Transverse colon (tissue), 4 donors: ENCODE results near the gene SUCLG2. TPM values are rescaled to one million over a fixed set of nuclear protein-coding genes. Genes with fewer than 3 reads are reported as not detected.

Source experiments
- DNase-seq: peaks from one replicate; pipeline ENCODE4 v3.0.0-alpha.2; 2019
- H3K27ac ChIP-seq, 4 donors: fragments of 200-600 bp; sonication (generic); 2 replicates each; pipeline ENCODE4 v1.5.1; 2016 to 2018; ENCODE audit warnings: inconsistent platforms in 4 of 4
- H3K27me3 ChIP-seq: fragments of 200-600 bp; sonication (generic); 2 replicates; pipeline ENCODE4 v1.5.1; 2017; ENCODE audit warnings: inconsistent platforms
- H3K36me3 ChIP-seq, 4 donors: fragments of 200-600 bp; sonication (generic); 2 replicates each; pipeline ENCODE4 v1.5.1; 2017 to 2019; ENCODE audit warnings: inconsistent platforms in 4 of 4
- H3K4me1 ChIP-seq, 4 donors: fragments of 200-600 bp; sonication (generic); 2 replicates each; pipeline ENCODE4 v1.5.1; 2017 to 2020; ENCODE audit warnings: inconsistent platforms in 4 of 4
- H3K4me3 ChIP-seq, 4 donors: fragments of 200-600 bp; sonication (generic); 1 replicate in 1 of 4; 2 replicates in 3 of 4; pipeline versions ENCODE4 v1.5.1 to v1.6.1; 2017 to 2019; ENCODE audit warnings: inconsistent platforms in 4 of 4
- H3K9me3 ChIP-seq, 2 donors: fragments of 200-600 bp; sonication (generic); 2 replicates each; pipeline ENCODE4 v1.5.1; 2017 to 2019; ENCODE audit warnings: inconsistent platforms in 2 of 2
- CTCF ChIP-seq, 5 experiments: fragments of 200-600 bp in 3 of 5; fragments of 450-650 bp in 2 of 5; sonication (generic) in 3 of 5; IDR thresholded peaks; 1 replicate in 2 of 5; 2 replicates in 3 of 5; pipeline ENCODE4 v1.5.1; 2016 to 2017; ENCODE audit warnings: antibody characterized with exemption in 5 of 5, inconsistent platforms in 3 of 5, mild to moderate bottlenecking in 2 of 5, moderate library complexity in 1 of 5
- EP300 ChIP-seq: sonication (generic); formaldehyde crosslinking; IDR thresholded peaks from one replicate; pipeline ENCODE4 v1.6.1; 2017; ENCODE audit warnings: antibody characterized with exemption, low read depth
- POLR2A ChIP-seq: fragments of 450-650 bp; IDR thresholded peaks from one replicate; pipeline ENCODE4 v1.6.1; 2016; ENCODE audit warnings: antibody characterized with exemption, mild to moderate bottlenecking, moderate library complexity
- POLR2AphosphoS5 ChIP-seq, 3 donors: sonication (generic); formaldehyde crosslinking; IDR thresholded peaks; one replicate each; pipeline ENCODE4 v1.6.1; 2016; ENCODE audit warnings: antibody characterized with exemption in 3 of 3
- WGBS, 2 donors: methylation state at CpG; one replicate each; pipeline ENCODE4 v1.1.5; 2018; ENCODE audit warnings: low coverage in 1 of 2; 5-methylcytosine and 5-hydroxymethylcytosine counted together
- in situ Hi-C, 4 donors: fragments of 200-750 bp; cut with MboI; loops; one replicate each; pipeline versions ENCODE4 v1.15.0 to v1.15.1; 2017; ENCODE audit warnings: low sequenced_read_pairs in 3 of 4, low pct_ligation_motif_present in 1 of 4, low pct_unique_long_range_greater_than_20kb in 1 of 4
- intact Hi-C: fragments of 100-400 bp; cut with DNase I; formaldehyde crosslinking; loops from one replicate; pipeline ENCODE4 v1.15.1; 2023; ENCODE audit warnings: low total_unique reads
- total RNA-seq, 4 donors: library from RNA; depleted of rRNA; stranded (reverse); fragments of >200 nt; gene quantifications; one replicate each; pipeline ENCODE4 v1.1.0, GENCODE V29; 2016

SUCLG2 gene
- total RNA-seq, 4 donors from 2014 or later = 59.5 to 269 (median 160) TPM

- DNase-seq = no peak
- Histone ChIP-seq H3K27ac (no peak overlapping the region), H3K36me3 (no peaks in the 10 kb centered on the region), H3K4me1 (no peaks in the 10 kb centered on the region), H3K9me3 (no peaks in the 10 kb centered on the region), H3K4me3 (no peak overlapping the region), H3K27me3 (no peaks in the 10 kb centered on the region)
- no peak for TF ChIP-seq EP300
- no peak for TF ChIP-seq POLR2AphosphoS5 (IDR thresholded peaks at IDR 0.05)
- TF ChIP-seq CTCF (IDR thresholded peaks at IDR 0.05) = no peak
- TF ChIP-seq POLR2A = no peak
- in situ Hi-C loops (no loop called here), intact Hi-C loops (no loop called here)
- 48 to 63% methylated on average over 2 to 4 of the region's 4 CpGs for WGBS, 2 donors
Measured at GRCh38 chr3:67362686-67363085, 291.7 kb downstream of the SUCLG2 start.

GRCh38 chr3:67361770-67362169, 292.6 kb downstream of the SUCLG2 start:
- Histone ChIP-seq H3K4me3 (no peak overlapping the region), H3K4me1 (no peaks in the 10 kb centered on the region), H3K36me3 (no peaks in the 10 kb centered on the region), H3K27ac (no peak overlapping the region), H3K27me3 (no peaks in the 10 kb centered on the region), H3K9me3 (no peaks in the 10 kb centered on the region)
- in situ Hi-C loops (no loop called here), intact Hi-C loops (no loop called here)
- no peak for TF ChIP-seq POLR2AphosphoS5 (IDR thresholded peaks at IDR 0.05)
- TF ChIP-seq EP300 = no peak
- TF ChIP-seq CTCF (IDR thresholded peaks at IDR 0.05) = no peak
- TF ChIP-seq POLR2A = no peak
- DNase-seq = no peak

GRCh38 chr3:67361323-67361722, 293.1 kb downstream of the SUCLG2 start:
- 59 to 70% methylated on average over 5 of the region's 5 CpGs for WGBS, 2 donors
- Histone ChIP-seq H3K4me1 (no peaks in the 10 kb centered on the region), H3K27ac (no peak overlapping the region), H3K9me3 (no peaks in the 10 kb centered on the region), H3K27me3 (no peaks in the 10 kb centered on the region), H3K36me3 (no peaks in the 10 kb centered on the region), H3K4me3 (no peak overlapping the region)
- intact Hi-C loops = no loop called here
- TF ChIP-seq POLR2AphosphoS5 (IDR thresholded peaks at IDR 0.05) = no peak
- no peak for TF ChIP-seq CTCF (IDR thresholded peaks at IDR 0.05)
- no peak for TF ChIP-seq POLR2A
- no peak for TF ChIP-seq EP300
- no peak for DNase-seq
- in situ Hi-C loops = no loop called here

GRCh38 chr3:67357610-67358458, 296.6 kb downstream of the SUCLG2 start:
- DNase-seq = no peak

More at GRCh38 chr3:67357610-67358458, 296.6 kb downstream of the SUCLG2 start:
- intact Hi-C loops (no loop called here), in situ Hi-C loops (no loop called here)
- no peaks in the 10 kb centered on the region for H3K9me3 ChIP-seq
- no peak overlapping the region for H3K27ac ChIP-seq
- no peaks in the 10 kb centered on the region for H3K36me3 ChIP-seq
- H3K27me3 ChIP-seq = no peaks in the 10 kb centered on the region
- no peak for TF ChIP-seq POLR2AphosphoS5 (IDR thresholded peaks at IDR 0.05)
- TF ChIP-seq CTCF (IDR thresholded peaks at IDR 0.05) = peak in 4 of 5 experiments; percentile 19 to 37 (median 26)
- no peak for TF ChIP-seq POLR2A
- 17% methylated on average over 5 of the region's 5 CpGs; no CpG with 5 or more reads in 1 of the 2 donors for WGBS, 2 donors
- no peaks in the 10 kb centered on the region for H3K4me1 ChIP-seq
- H3K4me3 ChIP-seq = no peak overlapping the region
